GM23338 (cell line): ENCODE data around the gene KIF15.

Experiments used
- CTCF ChIP-seq, 2 experiments: fragments of 200-600 bp in 1 of 2; sonication (generic) in 1 of 2; conservative IDR thresholded peaks; 2 replicates each; pipeline versions ENCODE4 v1.5.1 to v1.6.1; 2016 to 2017; ENCODE audit warnings: antibody characterized with exemption in 2 of 2, low read depth in 2 of 2, mild to moderate bottlenecking in 2 of 2, moderate library complexity in 1 of 2
- POLR2AphosphoS5 ChIP-seq: IDR thresholded peaks from 2 replicates; pipeline ENCODE4 v1.6.1; 2016; ENCODE audit warnings: antibody characterized with exemption, low read depth
- REST ChIP-seq: IDR thresholded peaks from one replicate; pipeline ENCODE4 v1.6.1; 2018; ENCODE audit warnings: antibody characterized with exemption; ENCODE audit not compliant: unreplicated experiment

GRCh38 chr3:44833394-44833793 is 71.8 kb downstream of the KIF15 start:
- TF ChIP-seq CTCF (conservative IDR thresholded peaks at IDR 0.05; ENCODE audit: low read depth in 2 of 2) (no peak), REST (no peak), POLR2AphosphoS5 (no peak)
